Caki2 (cell line): ENCODE results near the gene MYO5C. TPM values are rescaled to one million over a fixed set of nuclear protein-coding genes. Genes with fewer than 3 reads are reported as not detected.

Experiments
- DNase-seq: peaks from one replicate; pipeline ENCODE4 v3.0.0-alpha.2; 2015; ENCODE audit warnings: low read depth
- in situ Hi-C: cut with HindIII; loops from 2 replicates; pipeline ENCODE4 v1.10.0; 2016; ENCODE audit warnings: low sequenced_read_pairs, low pct_unique_long_range_greater_than_20kb, mixed read lengths
- total RNA-seq: library from RNA; depleted of rRNA; stranded (reverse); fragments of >200 nt; shearing (Covaris generic); gene quantifications from 2 replicates; pipeline ENCODE4 v1.2.3, GENCODE V29; 2014; ENCODE audit warnings: low replicate concordance

Gene MYO5C
- total RNA-seq, 1 experiment from 2014 or later: 1.6 TPM

DNA sequence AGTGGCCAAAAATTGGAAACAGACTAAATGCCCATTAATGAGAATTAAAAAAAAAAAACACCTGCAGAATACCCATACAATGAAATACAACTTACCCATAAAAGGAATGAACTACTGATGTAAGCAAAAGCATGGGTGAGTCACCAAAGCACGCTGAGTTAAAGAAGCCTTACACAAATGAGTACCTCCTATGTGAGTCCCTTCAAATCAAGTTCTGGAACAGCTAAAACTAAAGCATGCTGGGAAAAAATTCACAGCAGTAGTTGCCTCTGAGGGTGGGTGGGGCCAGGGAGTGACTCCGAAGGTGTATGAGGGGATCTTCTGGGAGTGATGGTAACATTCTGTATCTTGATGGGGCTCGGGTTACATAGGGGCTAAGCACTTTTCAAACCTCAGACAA lies 11.4 kb downstream of the MYO5C start:
- peak; percentile 36 for DNase-seq
- in situ Hi-C loops: no loop called here

DNA sequence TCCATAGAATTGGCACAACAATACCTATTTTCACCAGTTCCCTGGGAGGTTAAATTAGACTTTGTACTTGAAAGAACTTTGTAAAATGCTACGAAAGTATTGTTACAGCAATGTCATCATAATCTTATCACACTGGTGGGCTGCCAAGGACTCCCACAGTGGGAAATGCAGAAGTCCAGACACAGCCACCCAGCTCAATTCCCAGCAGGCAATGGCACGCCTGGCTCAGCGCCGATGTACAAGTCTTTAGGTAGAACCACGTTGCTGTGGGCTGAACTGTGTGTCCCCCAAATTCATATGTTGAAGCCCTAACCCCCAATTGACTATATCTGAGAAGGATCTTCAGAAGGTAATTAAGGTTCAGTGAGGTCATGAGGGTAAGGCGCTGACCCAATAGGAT lies 12.3 kb downstream of the MYO5C start:
- DNase-seq: no peak
- in situ Hi-C loops: no loop called here

GRCh38 chr15:52282418-52282817 lies 13.2 kb downstream of the MYO5C start:
- in situ Hi-C loops: no loop called here
- DNase-seq: no peak

- DNase-seq: no peak
- in situ Hi-C loops: no loop called here
Observed at GRCh38 chr15:52281085-52282035, 14.2 kb downstream of the MYO5C start.

GRCh38 chr15:52280326-52281084 lies 15.1 kb downstream of the MYO5C start:
- DNase-seq: no peak
- in situ Hi-C loops: no loop called here

- in situ Hi-C loops: no loop called here
- no peak for DNase-seq
Observed at GRCh38 chr15:52278636-52279367, 16.8 kb downstream of the MYO5C start.

- in situ Hi-C loops: no loop called here
- DNase-seq: no peak
Observed at GRCh38 chr15:52278135-52278534, 17.5 kb downstream of the MYO5C start.

- in situ Hi-C loops: no loop called here
- DNase-seq: no peak
Observed at GRCh38 chr15:52277575-52277974, 18.0 kb downstream of the MYO5C start.

DNA sequence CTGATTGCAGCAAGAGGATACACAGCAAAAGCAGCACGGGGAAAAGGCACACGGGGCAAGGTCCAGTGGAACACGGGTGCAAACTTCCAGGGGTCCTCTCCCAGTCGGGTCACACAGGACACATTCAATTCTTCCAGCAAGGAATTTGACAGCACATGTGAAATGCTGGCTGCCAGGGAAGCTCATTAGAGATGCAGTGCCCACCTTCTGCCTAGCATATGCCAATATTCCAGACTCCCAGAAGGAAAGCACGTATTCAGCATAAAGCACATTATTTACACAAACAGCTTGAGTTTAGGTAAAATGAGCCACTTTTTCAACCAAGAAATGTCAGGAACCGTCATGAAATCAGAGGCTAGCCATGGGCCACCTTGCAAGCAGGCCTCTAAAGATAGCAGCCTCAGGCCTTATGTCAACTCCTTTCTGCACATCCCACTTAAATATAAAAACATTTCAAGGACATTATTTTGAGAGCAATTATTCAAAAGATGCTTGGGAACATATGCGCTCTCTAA lies 19.3 kb downstream of the MYO5C start:
- in situ Hi-C loops: no loop called here
- DNase-seq: no peak

GRCh38 chr15:52263563-52264282 lies 31.9 kb downstream of the MYO5C start:
- DNase-seq: no peak
- in situ Hi-C loops: no loop called here

DNA sequence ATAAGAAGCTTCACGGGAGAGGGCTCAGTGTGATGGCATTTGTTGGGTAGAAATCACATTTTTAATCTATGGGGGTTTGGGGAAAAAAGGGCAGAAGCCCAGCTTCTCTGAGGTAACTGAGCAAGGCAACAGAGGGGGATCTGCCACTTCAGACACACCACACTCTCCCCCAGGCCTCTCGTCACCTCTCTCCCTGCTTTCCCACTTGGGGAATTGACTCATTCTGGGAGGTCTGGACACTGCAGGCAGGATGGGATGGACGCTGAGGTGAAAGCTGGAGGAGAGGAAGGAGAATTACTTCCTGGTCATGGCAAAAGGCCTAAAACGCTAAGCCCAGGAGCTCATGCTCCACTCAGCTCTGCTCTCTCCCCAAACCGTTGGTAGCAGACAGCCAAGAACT lies 33.2 kb downstream of the MYO5C start:
- in situ Hi-C loops: no loop called here
- DNase-seq: no peak

DNA sequence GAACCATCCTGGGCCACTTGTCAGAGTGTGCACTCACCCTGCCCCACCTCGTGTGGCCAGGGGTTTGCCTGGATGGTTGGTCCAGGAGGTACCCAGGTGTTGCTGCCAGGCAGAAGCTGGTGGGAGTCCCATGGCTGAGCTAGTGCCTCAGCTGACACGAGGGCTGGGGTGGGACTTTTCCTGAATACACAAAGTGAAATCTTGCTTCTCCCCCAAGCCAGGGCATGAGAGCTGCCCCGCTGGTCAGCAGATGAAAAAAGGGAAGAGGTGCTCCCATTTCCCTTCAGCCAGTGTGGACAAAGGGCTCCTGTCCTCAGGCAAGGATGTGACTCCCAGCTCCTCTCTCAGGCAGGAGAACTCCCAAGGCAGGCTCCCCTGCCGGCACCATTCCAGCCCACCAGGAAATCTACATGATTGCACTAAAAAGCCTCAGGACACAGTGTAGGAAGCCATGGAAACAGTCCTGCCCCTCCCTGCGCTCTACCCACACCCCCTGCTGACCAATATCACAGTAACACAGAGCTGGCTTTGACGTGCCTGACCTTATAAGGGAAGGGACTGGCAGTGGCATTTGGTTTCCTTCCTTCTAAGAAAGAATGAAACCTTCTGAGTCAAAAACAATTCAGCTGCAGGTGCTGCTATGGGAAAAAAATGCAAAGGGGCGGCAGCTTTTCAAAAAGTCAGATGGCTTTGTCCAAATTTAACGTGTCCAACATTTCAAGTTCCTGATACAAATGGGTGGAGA lies 33.9 kb downstream of the MYO5C start:
- peak; percentile 38 for DNase-seq
- in situ Hi-C loops: no loop called here

DNA sequence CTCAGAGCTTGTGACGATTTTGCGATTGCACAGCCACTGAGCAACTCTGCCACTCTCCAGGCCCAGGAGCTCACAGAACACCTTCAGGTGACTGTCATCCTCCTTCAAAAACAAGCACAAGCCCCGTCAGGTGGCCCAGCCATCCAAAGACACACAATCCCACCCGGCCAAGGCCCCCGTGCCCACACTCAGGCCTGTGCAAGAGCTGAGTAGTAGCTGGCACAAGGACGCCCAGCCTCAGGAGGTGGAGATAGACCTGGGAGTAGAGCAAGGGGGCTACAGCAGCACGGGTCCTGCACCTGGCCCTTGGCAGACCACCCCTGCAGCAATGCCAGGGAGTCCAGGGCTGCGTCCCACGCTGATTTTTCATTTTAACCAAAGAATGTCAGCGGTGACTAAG lies 34.6 kb downstream of the MYO5C start:
- in situ Hi-C loops: no loop called here
- no peak for DNase-seq

- in situ Hi-C loops: no loop called here
Observed at GRCh38 chr15:52259503-52259902, 36.1 kb downstream of the MYO5C start.

DNA sequence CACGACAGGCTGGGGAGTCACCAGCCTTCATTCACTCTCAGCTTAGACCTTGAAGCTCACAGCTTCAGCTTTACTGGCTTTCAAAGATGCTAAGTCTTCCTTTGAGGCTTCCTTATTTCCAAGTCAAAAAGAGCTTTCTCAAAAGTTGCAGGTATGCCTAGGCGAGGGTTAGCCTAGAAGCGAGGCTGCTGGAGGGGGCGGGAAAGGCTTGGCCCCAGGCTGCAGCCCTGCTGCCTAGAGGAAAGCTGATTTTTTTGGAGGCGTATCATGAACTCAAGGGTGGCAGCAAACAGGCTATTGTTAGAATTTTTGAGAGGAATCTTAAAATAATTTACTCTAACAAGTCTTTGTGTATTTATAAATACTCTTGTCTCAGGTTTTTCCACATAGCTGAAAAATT lies 37.1 kb downstream of the MYO5C start:
- DNase-seq: no peak
- in situ Hi-C loops: no loop called here

More at GRCh38 chr15:52259503-52259902, 36.1 kb downstream of the MYO5C start:
- no peak for DNase-seq

- DNase-seq: no peak
- in situ Hi-C loops: no loop called here
Observed at GRCh38 chr15:52257734-52258062, 37.9 kb downstream of the MYO5C start.

- in situ Hi-C loops: no loop called here
- DNase-seq: no peak
Observed at GRCh38 chr15:52256930-52257733, 38.5 kb downstream of the MYO5C start.
